HG03025 (cell line): ENCODE data around the gene MLEC.
A peak's percentile ranks its signal among the peaks of the same experiment; 100 is the strongest.

ENCODE experiments used
- ATAC-seq: cut with Tn5 transposase; IDR thresholded peaks from one replicate; pipeline ENCODE4 v1.9.1; 2021; ENCODE audit warnings: mild to moderate bottlenecking, moderate library complexity; ENCODE audit not compliant: unreplicated experiment, low FRiP score

The MLEC gene

GRCh38 chr12:120686690-120687577, at the start of gene MLEC:
MLEC (plus strand) TSS chr12:120687149; CDS start chr12:120687297, 148 bp downstream.
- ATAC-seq: peak; percentile 63

GRCh38 chr12:120639771-120640721, 46.9 kb upstream of the MLEC start, which contains the start of gene CABP1:
CABP1 (plus strand) TSS chr12:120640626; CDS start chr12:120640686, 60 bp downstream.
- ATAC-seq: no peak

- ATAC-seq: no peak
Observed at GRCh38 chr12:120640861-120641833, 45.8 kb upstream of the MLEC start.

GRCh38 chr12:120642121-120642520, 44.8 kb upstream of the MLEC start:
- no peak for ATAC-seq

GRCh38 chr12:120642826-120643225, 44.1 kb upstream of the MLEC start:
- ATAC-seq: no peak

GRCh38 chr12:120643574-120643973, 43.4 kb upstream of the MLEC start:
- ATAC-seq: no peak

- ATAC-seq: no peak
Observed at GRCh38 chr12:120646044-120646443, 40.9 kb upstream of the MLEC start.

GRCh38 chr12:120647375-120647755, 39.6 kb upstream of the MLEC start:
- ATAC-seq: no peak

- no peak for ATAC-seq
Observed at GRCh38 chr12:120649442-120650232, 37.3 kb upstream of the MLEC start.

- no peak for ATAC-seq
Observed at GRCh38 chr12:120650233-120650690, 36.7 kb upstream of the MLEC start.

- no peak for ATAC-seq
Observed at GRCh38 chr12:120651821-120652220, 35.1 kb upstream of the MLEC start.

GRCh38 chr12:120652656-120653435, 34.1 kb upstream of the MLEC start:
- ATAC-seq: no peak

- no peak for ATAC-seq
Observed at GRCh38 chr12:120653611-120654010, 33.3 kb upstream of the MLEC start.

GRCh38 chr12:120654656-120655055, 32.3 kb upstream of the MLEC start:
- no peak for ATAC-seq

GRCh38 chr12:120656008-120656407, 30.9 kb upstream of the MLEC start:
- ATAC-seq: no peak

GRCh38 chr12:120658286-120659150, 28.4 kb upstream of the MLEC start:
- no peak for ATAC-seq

GRCh38 chr12:120659151-120659525, 27.8 kb upstream of the MLEC start:
- no peak for ATAC-seq
